ENCODE results near the gene LZTFL1. TPM values are rescaled to one million over a fixed set of nuclear protein-coding genes. Genes with fewer than 3 reads are reported as not detected.

Gene LZTFL1
- total and polyA plus RNA-seq, 2 donors (not counting 3 experiments of a cell fraction or from before 2014, with no cell fraction given), result 18.2 to 26.1 TPM

DNA sequence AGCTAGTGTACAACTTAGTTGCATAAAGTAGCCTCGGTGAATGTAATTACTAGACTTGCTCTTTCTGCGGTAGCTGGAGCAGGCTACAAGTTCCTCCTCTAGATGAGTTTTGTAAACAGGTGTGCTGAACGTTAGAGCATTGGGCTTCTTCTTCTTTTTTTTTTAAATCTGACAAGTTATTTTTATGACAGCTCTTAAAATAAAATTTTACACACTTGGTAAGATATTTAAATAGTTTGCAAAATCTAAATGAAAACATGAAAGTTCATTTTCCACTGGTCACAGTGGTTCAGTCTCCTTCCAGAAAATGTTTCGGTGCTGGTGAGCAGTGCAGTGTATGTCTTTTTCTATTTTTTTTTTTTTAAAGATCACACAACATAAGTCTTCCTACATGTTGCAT is 47.4 kb upstream of the LZTFL1 start:
- DNase-seq (ENCODE audit: low read depth, low spot score) (no peak), FAIRE-seq (no peak)
- BruUV-seq (replicated peaks), result no TSS peak
- no peak overlapping the region for H2AFZ ChIP-seq (ENCODE audit: low read depth, low read length)
- H3K27me3 ChIP-seq (ENCODE audit: control insufficient read depth in 2 of 2, insufficient read depth in 2 of 2, low read length in 2 of 2), result peaks cover 8 to 15% of the 10 kb centered on the region in 2 experiments
- no peaks in the 10 kb centered on the region for H3K36me3 ChIP-seq (ENCODE audit: control insufficient read depth in 2 of 2, extremely low read depth in 1 of 2, insufficient read depth in 2 of 2, low read length in 2 of 2)
- no peaks in the 10 kb centered on the region for H3K9me3 ChIP-seq (replicated peaks; ENCODE audit: control insufficient read depth, insufficient read depth, low read length)
- CTCF ChIA-PET, result interaction anchor here (0.8 kb wide), 1 partner anchor 195 kb away, joined by 3 read pairs; no protein-coding TSS in a partner anchor
- intact Hi-C loops (cut with micrococcal nuclease) (no loop called here), dilution Hi-C loops (cut with MboI; ENCODE audit: extremely low pct_ligation_motif_present, low sequenced_read_pairs) (no loop called here)
- no peaks in the 10 kb centered on the region for H3K79me2 ChIP-seq (ENCODE audit: control insufficient read depth, insufficient read depth, low read length)
- H4K20me1 ChIP-seq (replicated peaks; ENCODE audit: control insufficient read depth, extremely low read depth, insufficient read depth, low read length), result no peaks in the 10 kb centered on the region
- no peak overlapping the region for H3K4me3 ChIP-seq (replicated peaks in 1 of 3; ENCODE audit: insufficient read depth in 1 of 3, low read depth in 1 of 3, low read length in 3 of 3)
- H3K9ac ChIP-seq (replicated peaks; ENCODE audit: extremely low read depth, insufficient read depth, low read length), result no peak overlapping the region
- no peaks in the 10 kb centered on the region for H3K4me1 ChIP-seq (ENCODE audit: control insufficient read depth, extremely low read depth, insufficient read depth, low read length)
- H3K27ac ChIP-seq (ENCODE audit: insufficient read depth, low read depth, low read length), result no peak overlapping the region
- no peaks in the 10 kb centered on the region for H3K9me1 ChIP-seq (replicated peaks; ENCODE audit: control insufficient read depth, extremely low read depth, insufficient read depth, low read length)
- POLR2A ChIA-PET, result no interaction called here
- TF ChIP-seq JUN (IDR thresholded peaks at IDR 0.05; ENCODE audit: borderline replicate concordance, insufficient read depth, insufficient read length, low read depth) (no peak), FOS (IDR thresholded peaks at IDR 0.05; ENCODE audit: borderline replicate concordance, insufficient read depth, low read length) (no peak), MAX (IDR thresholded peaks at IDR 0.05; ENCODE audit: insufficient read depth, insufficient read length) (no peak), POLR2AphosphoS5 (IDR thresholded peaks at IDR 0.05; ENCODE audit: insufficient read depth, low read depth, low read length) (no peak)
- H3K4me2 ChIP-seq (ENCODE audit: insufficient read depth, low read length), result no peak overlapping the region

GRCh38 chr3:45887759-45888511 is 46.0 kb upstream of the LZTFL1 start:
- CTCF ChIA-PET, result no interaction called here

More at GRCh38 chr3:45887759-45888511, 46.0 kb upstream of the LZTFL1 start:
- Histone ChIP-seq H3K4me3 (replicated peaks in 1 of 3; ENCODE audit: insufficient read depth in 1 of 3, low read depth in 1 of 3, low read length in 3 of 3) (no peak overlapping the region), H3K27me3 (ENCODE audit: control insufficient read depth in 2 of 2, insufficient read depth in 2 of 2, low read length in 2 of 2) (peaks cover 11 to 12% of the 10 kb centered on the region in 2 experiments), H3K4me1 (ENCODE audit: control insufficient read depth, extremely low read depth, insufficient read depth, low read length) (no peaks in the 10 kb centered on the region), H3K27ac (ENCODE audit: insufficient read depth, low read depth, low read length) (no peak overlapping the region), H3K9me1 (replicated peaks; ENCODE audit: control insufficient read depth, extremely low read depth, insufficient read depth, low read length) (no peaks in the 10 kb centered on the region), H4K20me1 (replicated peaks; ENCODE audit: control insufficient read depth, extremely low read depth, insufficient read depth, low read length) (no peaks in the 10 kb centered on the region), H3K36me3 (ENCODE audit: control insufficient read depth in 2 of 2, extremely low read depth in 1 of 2, insufficient read depth in 2 of 2, low read length in 2 of 2) (no peaks in the 10 kb centered on the region), H3K4me2 (ENCODE audit: insufficient read depth, low read length) (no peak overlapping the region), H3K9ac (replicated peaks; ENCODE audit: extremely low read depth, insufficient read depth, low read length) (no peak overlapping the region), H2AFZ (ENCODE audit: low read depth, low read length) (no peak overlapping the region), H3K79me2 (ENCODE audit: control insufficient read depth, insufficient read depth, low read length) (no peaks in the 10 kb centered on the region), H3K9me3 (replicated peaks; ENCODE audit: control insufficient read depth, insufficient read depth, low read length) (no peaks in the 10 kb centered on the region)
- no peak for DNase-seq (ENCODE audit: low read depth, low spot score)
- no peak for FAIRE-seq
- POLR2A ChIA-PET, result no interaction called here
- dilution Hi-C loops (cut with MboI; ENCODE audit: extremely low pct_ligation_motif_present, low sequenced_read_pairs) (no loop called here), intact Hi-C loops (cut with micrococcal nuclease) (no loop called here)
- BruUV-seq (replicated peaks), result no TSS peak
- TF ChIP-seq MYC (IDR thresholded peaks at IDR 0.05; ENCODE audit: low read depth, low read length) (no peak), CTCF (IDR thresholded peaks at IDR 0.05; ENCODE audit: extremely low read depth in 1 of 2, insufficient read depth in 1 of 2, low read depth in 1 of 2, low read length in 2 of 2) (no peak), GATA2 (IDR thresholded peaks at IDR 0.05; ENCODE audit: insufficient read depth, insufficient read length, low read depth, low read length) (no peak), EZH2 (IDR thresholded peaks at IDR 0.05; ENCODE audit: borderline replicate concordance, low read depth, low read length, severe bottlenecking) (no peak), POLR2AphosphoS5 (IDR thresholded peaks at IDR 0.05; ENCODE audit: insufficient read depth, low read depth, low read length) (no peak), FOS (IDR thresholded peaks at IDR 0.05; ENCODE audit: borderline replicate concordance, insufficient read depth, low read length) (no peak), JUN (IDR thresholded peaks at IDR 0.05; ENCODE audit: borderline replicate concordance, insufficient read depth, insufficient read length, low read depth) (no peak), MAX (IDR thresholded peaks at IDR 0.05; ENCODE audit: insufficient read depth, insufficient read length) (no peak), POLR2A (IDR thresholded peaks at IDR 0.05; ENCODE audit: low read depth, low read length) (no peak)
